Prostate gland (tissue), 2 donors: Measurements from ENCODE around the gene SOBP.

Experiments
- CTCF ChIP-seq, 4 experiments: fragments of 200-600 bp in 2 of 4; fragments of 450-650 bp in 2 of 4; sonication (generic) in 2 of 4; IDR thresholded peaks; 1 replicate in 3 of 4; 2 replicates in 1 of 4; pipeline ENCODE4 v1.5.1; 2016 to 2019; ENCODE audit warnings: antibody characterized with exemption in 4 of 4, mild to moderate bottlenecking in 2 of 4, moderate library complexity in 2 of 4
- POLR2A ChIP-seq: fragments of 450-650 bp; IDR thresholded peaks from one replicate; pipeline ENCODE4 v1.6.1; 2016; ENCODE audit warnings: antibody characterized with exemption, mild to moderate bottlenecking

GRCh38 chr6:107690643-107691061 is 200.7 kb downstream of the SOBP start:
- TF ChIP-seq POLR2A (no peak), CTCF (IDR thresholded peaks at IDR 0.05) (no peak)
